ENCODE data around the gene ALS2. TPM values are rescaled to one million over a fixed set of nuclear protein-coding genes. Genes with fewer than 3 reads are reported as not detected.
"Not testable (repeated sequence)": the region's sequence is repeated elsewhere in the genome, so short reads cannot be mapped to it uniquely, and the experiment has no call there.

Gene ALS2
- total RNA-seq (2012; rRNA removed), result 15.9 and 23.1 TPM in 2 replicates

DNA sequence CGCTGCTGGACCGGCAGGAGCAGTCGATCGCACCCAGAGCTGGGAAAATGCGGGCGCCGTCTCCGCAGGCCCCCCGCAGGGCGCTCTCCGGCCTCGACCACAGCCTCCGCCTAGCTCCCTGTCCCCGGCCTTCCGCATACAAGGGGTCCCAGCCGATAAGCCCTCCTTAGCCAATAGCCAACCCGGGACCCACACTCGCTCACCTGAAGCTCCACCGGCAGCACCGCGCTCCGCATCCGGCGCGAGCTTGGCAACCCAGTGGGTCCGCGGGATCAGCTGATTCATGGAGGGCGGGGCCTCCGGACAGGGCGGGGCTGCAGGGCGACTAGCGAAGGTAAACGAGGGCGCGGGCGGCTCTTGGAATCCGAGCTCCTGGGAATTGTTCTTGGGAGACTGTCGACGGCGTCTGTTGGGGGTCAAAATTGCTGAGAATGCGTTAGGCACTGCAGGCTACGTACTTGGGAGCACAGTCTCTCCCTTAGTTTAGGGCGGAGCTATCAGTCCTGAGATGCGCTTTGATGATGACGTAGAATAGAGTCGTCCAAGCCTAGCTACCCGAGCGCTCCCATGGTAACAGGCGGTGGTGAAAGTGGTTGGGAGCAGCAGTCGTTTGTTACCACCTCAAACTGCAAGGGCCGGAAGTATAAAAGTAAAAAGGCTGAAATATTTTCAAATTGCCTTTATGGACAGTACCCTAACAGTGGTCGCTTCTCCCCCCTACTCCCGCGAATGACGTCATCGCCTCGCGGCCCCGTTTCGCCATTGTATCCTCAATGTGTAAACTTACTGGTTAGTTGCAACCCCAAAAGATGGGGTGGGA lies at the start of gene ALS2:
ALS2 (minus strand) TSS at position 260 of the 820 bp plus-strand sequence. CDS start 12,048 bp downstream, outside the sequence.
- peaks cover 36% of the 10 kb centered on the region for H3K4me1 ChIP-seq (ENCODE audit: control insufficient read depth, insufficient read depth, low read length)
- peak within 1 kb of the TSS; percentile 94 for H3K4me2 ChIP-seq (ENCODE audit: low read length)
- no peaks in the 10 kb centered on the region for H3K9me3 ChIP-seq (replicated peaks; ENCODE audit: low read length)

GRCh38 chr2:201828220-201828619 lies 47.5 kb upstream of the ALS2 start:
- no peaks in the 10 kb centered on the region for H3K27me3 ChIP-seq (ENCODE audit: control insufficient read depth, insufficient read depth, low read length)
- H3K4me3 ChIP-seq (ENCODE audit: low read length), result no peak overlapping the region
- no peak overlapping the region for H3K4me2 ChIP-seq (ENCODE audit: low read length)
- no peaks in the 10 kb centered on the region for H3K36me3 ChIP-seq (ENCODE audit: insufficient read depth, low read length)
- peaks cover 9% of the 10 kb centered on the region for H3K4me1 ChIP-seq (ENCODE audit: control insufficient read depth, insufficient read depth, low read length)
- H3K9ac ChIP-seq (ENCODE audit: low read depth, low read length), result no peak overlapping the region
- H3K9me3 ChIP-seq (replicated peaks; ENCODE audit: low read length), result no peaks in the 10 kb centered on the region

More for the DNA sequence above, at the start of gene ALS2:
- H3K36me3 ChIP-seq (ENCODE audit: insufficient read depth, low read length), result no peaks in the 10 kb centered on the region
- H3K9ac ChIP-seq (ENCODE audit: low read depth, low read length), result peak within 1 kb of the TSS; percentile 88
- peak within 1 kb of the TSS; percentile 85 for H3K4me3 ChIP-seq (ENCODE audit: low read length)
- no peaks in the 10 kb centered on the region for H3K27me3 ChIP-seq (ENCODE audit: control insufficient read depth, insufficient read depth, low read length)

GRCh38 chr2:201827621-201828020 lies 46.9 kb upstream of the ALS2 start:
- Histone ChIP-seq H3K9me3 (replicated peaks; ENCODE audit: low read length) (no peaks in the 10 kb centered on the region), H3K4me2 (ENCODE audit: low read length) (no peak overlapping the region), H3K4me1 (ENCODE audit: control insufficient read depth, insufficient read depth, low read length) (peaks cover 9% of the 10 kb centered on the region), H3K9ac (ENCODE audit: low read depth, low read length) (no peak overlapping the region), H3K4me3 (ENCODE audit: low read length) (no peak overlapping the region), H3K27me3 (ENCODE audit: control insufficient read depth, insufficient read depth, low read length) (no peaks in the 10 kb centered on the region), H3K36me3 (ENCODE audit: insufficient read depth, low read length) (no peaks in the 10 kb centered on the region)

DNA sequence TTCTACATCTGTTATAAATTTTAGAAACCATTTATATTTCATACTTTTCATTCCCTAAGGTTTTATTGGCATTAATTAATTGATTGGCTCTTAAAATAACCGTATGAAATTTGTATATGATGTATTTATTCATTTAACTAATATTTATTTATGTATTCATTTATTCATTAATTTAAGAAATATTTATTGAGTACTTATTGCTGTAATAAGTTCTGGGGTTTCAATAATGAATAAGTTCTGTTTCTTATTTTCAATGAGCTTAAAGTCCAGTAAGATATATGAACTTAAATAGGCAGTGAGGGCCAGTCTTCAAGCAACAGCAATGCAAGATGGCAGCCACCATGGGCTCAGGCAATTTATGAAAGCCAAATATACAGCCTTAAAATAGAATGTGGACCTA lies 43.5 kb upstream of the ALS2 start:
- no peaks in the 10 kb centered on the region for H3K27me3 ChIP-seq (ENCODE audit: control insufficient read depth, insufficient read depth, low read length)

GRCh38 chr2:201821080-201821479 lies 40.3 kb upstream of the ALS2 start:
- Histone ChIP-seq H3K4me1 (ENCODE audit: control insufficient read depth, insufficient read depth, low read length) (no peaks in the 10 kb centered on the region), H3K4me3 (ENCODE audit: low read length) (no peak overlapping the region), H3K9me3 (replicated peaks; ENCODE audit: low read length) (no peaks in the 10 kb centered on the region), H3K9ac (ENCODE audit: low read depth, low read length) (no peak overlapping the region), H3K36me3 (ENCODE audit: insufficient read depth, low read length) (no peaks in the 10 kb centered on the region), H3K4me2 (ENCODE audit: low read length) (no peak overlapping the region), H3K27me3 (ENCODE audit: control insufficient read depth, insufficient read depth, low read length) (no peaks in the 10 kb centered on the region)

More for the DNA sequence above, 43.5 kb upstream of the ALS2 start:
- no peak overlapping the region for H3K4me2 ChIP-seq (ENCODE audit: low read length)
- no peaks in the 10 kb centered on the region for H3K9me3 ChIP-seq (replicated peaks; ENCODE audit: low read length)
- no peaks in the 10 kb centered on the region for H3K4me1 ChIP-seq (ENCODE audit: control insufficient read depth, insufficient read depth, low read length)
- H3K9ac ChIP-seq (ENCODE audit: low read depth, low read length), result no peak overlapping the region
- no peaks in the 10 kb centered on the region for H3K36me3 ChIP-seq (ENCODE audit: insufficient read depth, low read length)
- H3K4me3 ChIP-seq (ENCODE audit: low read length), result no peak overlapping the region

- Histone ChIP-seq H3K9ac (ENCODE audit: low read depth, low read length) (no peak overlapping the region), H3K27me3 (ENCODE audit: control insufficient read depth, insufficient read depth, low read length) (no peaks in the 10 kb centered on the region), H3K4me2 (ENCODE audit: low read length) (no peak overlapping the region), H3K4me1 (ENCODE audit: control insufficient read depth, insufficient read depth, low read length) (no peaks in the 10 kb centered on the region), H3K36me3 (ENCODE audit: insufficient read depth, low read length) (no peaks in the 10 kb centered on the region), H3K4me3 (ENCODE audit: low read length) (no peak overlapping the region), H3K9me3 (replicated peaks; ENCODE audit: low read length) (no peaks in the 10 kb centered on the region)
Measured at GRCh38 chr2:201820383-201821007, 39.8 kb upstream of the ALS2 start.

DNA sequence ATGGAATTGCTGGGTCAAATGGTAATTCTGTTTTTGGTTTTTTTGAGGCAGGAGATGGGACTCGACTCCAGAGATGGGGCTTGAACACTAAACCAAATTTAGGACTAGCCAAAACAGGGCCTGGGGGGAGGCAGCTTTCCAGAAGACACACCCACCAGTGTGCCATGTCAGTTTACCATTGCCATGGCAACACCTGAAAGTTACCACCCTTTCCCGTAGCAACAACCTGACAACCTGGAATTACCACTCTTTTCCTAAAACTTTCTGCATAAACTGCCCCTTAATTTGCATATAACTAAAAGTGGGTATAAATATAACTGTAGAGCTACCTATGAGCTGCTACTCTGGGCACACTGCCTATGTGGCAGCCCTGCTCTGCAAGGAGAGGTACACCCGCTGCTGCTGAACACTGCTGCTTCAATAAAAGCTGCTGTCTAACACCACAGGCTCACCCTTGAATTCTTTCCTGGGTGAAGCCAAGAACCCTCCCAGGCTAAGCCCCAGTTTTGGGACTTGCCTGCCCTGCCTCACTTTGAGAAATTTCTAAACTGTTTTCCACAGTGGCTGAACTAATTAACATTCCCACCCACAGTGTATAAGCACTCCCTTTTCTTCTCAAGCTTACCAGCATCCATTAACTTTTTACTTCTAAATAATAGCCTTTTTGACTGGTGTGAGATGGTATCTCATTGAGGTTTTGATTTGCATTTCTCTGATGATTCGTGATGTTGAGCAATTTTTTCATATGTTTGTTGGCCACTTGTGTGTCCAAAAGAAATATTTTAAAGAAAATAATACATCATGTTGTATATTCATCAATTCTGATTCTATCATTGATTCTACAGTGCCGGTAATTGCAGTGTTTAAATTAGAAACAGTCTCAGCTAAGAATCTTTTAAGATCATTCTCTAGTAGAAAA lies 36.2 kb upstream of the ALS2 start:
- Histone ChIP-seq H3K4me2 (ENCODE audit: low read length) (no peak overlapping the region), H3K27me3 (ENCODE audit: control insufficient read depth, insufficient read depth, low read length) (no peaks in the 10 kb centered on the region), H3K9ac (ENCODE audit: low read depth, low read length) (no peak overlapping the region), H3K36me3 (ENCODE audit: insufficient read depth, low read length) (no peaks in the 10 kb centered on the region), H3K4me1 (ENCODE audit: control insufficient read depth, insufficient read depth, low read length) (no peaks in the 10 kb centered on the region), H3K9me3 (replicated peaks; ENCODE audit: low read length) (no peaks in the 10 kb centered on the region), H3K4me3 (ENCODE audit: low read length) (no peak overlapping the region)

DNA sequence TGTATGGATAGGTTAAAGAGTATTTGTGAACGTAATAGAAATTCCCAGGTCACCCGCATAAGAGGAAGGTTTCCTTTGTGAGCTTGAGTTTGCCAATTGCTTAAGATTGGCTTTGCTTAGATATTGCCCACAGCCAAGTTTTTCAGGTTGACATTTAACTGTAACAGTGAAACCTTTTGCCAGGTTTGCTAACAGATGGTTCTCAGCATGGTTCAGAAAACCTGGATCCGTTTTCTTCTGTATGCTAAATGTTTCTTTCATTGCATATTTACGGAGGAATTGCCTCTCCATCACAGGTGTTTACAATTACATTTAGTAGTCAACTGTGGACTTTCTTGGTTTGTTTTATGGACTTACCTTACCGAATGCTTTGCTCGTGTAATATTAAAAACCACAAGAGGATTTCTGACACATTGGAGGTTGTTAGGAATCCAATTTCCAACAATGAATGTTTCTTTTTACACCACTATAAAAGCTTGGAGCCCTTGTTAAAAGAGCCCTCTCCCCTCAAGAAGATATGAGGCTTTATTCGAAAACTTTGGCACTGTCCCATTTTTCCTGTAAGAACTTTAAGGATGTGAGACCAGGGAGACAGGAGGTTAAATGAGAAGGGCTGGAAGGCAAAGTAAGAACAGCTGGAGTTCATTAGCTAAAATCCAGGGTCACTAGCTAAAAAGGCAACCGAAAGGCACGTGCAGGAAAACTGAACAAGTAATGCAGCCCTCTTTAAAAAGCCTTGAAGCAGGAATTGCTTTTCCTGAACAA lies 33.4 kb upstream of the ALS2 start:
- Histone ChIP-seq H3K9me3 (replicated peaks; ENCODE audit: low read length) (no peaks in the 10 kb centered on the region), H3K4me2 (ENCODE audit: low read length) (no peak overlapping the region), H3K27me3 (ENCODE audit: control insufficient read depth, insufficient read depth, low read length) (no peaks in the 10 kb centered on the region), H3K36me3 (ENCODE audit: insufficient read depth, low read length) (no peaks in the 10 kb centered on the region), H3K9ac (ENCODE audit: low read depth, low read length) (no peak overlapping the region), H3K4me1 (ENCODE audit: control insufficient read depth, insufficient read depth, low read length) (no peaks in the 10 kb centered on the region), H3K4me3 (ENCODE audit: low read length) (no peak overlapping the region)

DNA sequence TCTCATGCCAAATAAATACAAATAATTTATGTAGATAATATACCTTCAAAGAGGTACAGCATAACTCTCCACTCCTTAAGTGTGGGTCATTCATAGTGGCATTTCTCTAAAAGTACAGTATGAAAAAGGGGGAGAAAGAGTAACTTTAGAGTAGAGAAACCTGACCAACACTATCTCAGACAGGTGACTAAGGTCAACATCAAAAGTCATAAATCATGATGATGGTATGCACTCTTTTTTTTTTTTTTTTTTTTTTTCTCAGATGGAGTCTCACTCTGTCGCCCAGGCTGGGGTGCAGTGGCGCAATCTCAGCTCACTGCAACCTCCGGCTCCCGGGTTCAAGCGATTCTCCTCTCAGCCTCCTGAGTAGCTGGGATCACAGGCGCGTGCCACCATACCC lies 29.9 kb upstream of the ALS2 start:
- H3K4me2 ChIP-seq (ENCODE audit: low read length); H3K36me3 ChIP-seq (ENCODE audit: insufficient read depth, low read length); H3K9me3 ChIP-seq (replicated peaks; ENCODE audit: low read length); H3K9ac ChIP-seq (ENCODE audit: low read depth, low read length); H3K4me3 ChIP-seq (ENCODE audit: low read length); H3K27me3 ChIP-seq (ENCODE audit: control insufficient read depth, insufficient read depth, low read length): not testable (repeated sequence)
- peaks cover 23% of the 10 kb centered on the region for H3K4me1 ChIP-seq (ENCODE audit: control insufficient read depth, insufficient read depth, low read length)

DNA sequence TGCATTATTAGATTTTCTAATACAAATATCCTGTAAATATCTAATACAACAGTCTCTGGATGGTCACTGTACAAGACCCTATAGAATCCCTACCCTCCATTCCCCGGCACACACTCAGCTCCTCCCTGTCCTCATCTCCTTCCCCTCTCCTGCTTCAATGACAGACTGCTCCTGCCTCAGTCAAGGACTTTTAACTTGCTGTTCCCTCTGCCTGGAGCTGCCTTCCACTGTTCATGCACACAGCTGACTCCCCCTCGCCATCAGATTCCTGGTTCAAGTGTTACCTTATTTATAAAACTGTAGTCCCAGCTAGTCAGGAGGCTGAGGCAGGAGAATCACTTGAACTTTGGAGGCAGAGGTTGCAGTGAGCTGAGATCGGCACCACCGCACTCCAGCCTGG lies 28.9 kb upstream of the ALS2 start:
- H3K4me2 ChIP-seq (ENCODE audit: low read length), result no peak overlapping the region
- H3K9me3 ChIP-seq (replicated peaks; ENCODE audit: low read length), result no peaks in the 10 kb centered on the region
- H3K27me3 ChIP-seq (ENCODE audit: control insufficient read depth, insufficient read depth, low read length), result no peaks in the 10 kb centered on the region
- no peak overlapping the region for H3K4me3 ChIP-seq (ENCODE audit: low read length)
- H3K9ac ChIP-seq (ENCODE audit: low read depth, low read length), result no peak overlapping the region
- no peaks in the 10 kb centered on the region for H3K36me3 ChIP-seq (ENCODE audit: insufficient read depth, low read length)
- peaks cover 23% of the 10 kb centered on the region for H3K4me1 ChIP-seq (ENCODE audit: control insufficient read depth, insufficient read depth, low read length)

DNA sequence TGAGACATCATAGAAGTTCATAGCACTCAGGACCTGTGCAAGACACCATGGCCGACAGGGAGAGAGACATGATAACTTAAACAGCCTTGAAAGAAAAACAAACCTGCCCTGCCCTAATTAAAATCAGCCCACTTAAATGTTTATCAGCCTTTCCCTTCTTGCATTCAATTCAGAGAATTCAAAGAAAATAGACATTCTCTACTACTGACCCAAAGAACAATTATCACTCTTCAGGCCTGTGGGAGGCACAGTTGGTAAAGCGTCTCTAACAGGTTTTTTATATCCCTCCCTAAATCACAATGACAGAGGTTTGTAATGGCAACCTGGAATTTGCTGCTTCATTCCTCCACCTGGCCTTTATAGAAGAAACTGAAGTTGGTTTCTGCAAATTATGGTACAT lies 27.3 kb upstream of the ALS2 start:
- H3K36me3 ChIP-seq (ENCODE audit: insufficient read depth, low read length), result no peaks in the 10 kb centered on the region
- peak overlapping the region; percentile 78 for H3K9ac ChIP-seq (ENCODE audit: low read depth, low read length)
- H3K4me1 ChIP-seq (ENCODE audit: control insufficient read depth, insufficient read depth, low read length), result peaks cover 23% of the 10 kb centered on the region
- no peaks in the 10 kb centered on the region for H3K27me3 ChIP-seq (ENCODE audit: control insufficient read depth, insufficient read depth, low read length)
- no peaks in the 10 kb centered on the region for H3K9me3 ChIP-seq (replicated peaks; ENCODE audit: low read length)
- peak overlapping the region; percentile 76 for H3K4me2 ChIP-seq (ENCODE audit: low read length)
- H3K4me3 ChIP-seq (ENCODE audit: low read length), result peak overlapping the region; percentile 40
